HCT116 (cell line): ENCODE measurements around the gene SBNO2. TPM values are rescaled to one million over a fixed set of nuclear protein-coding genes. Genes with fewer than 3 reads are reported as not detected.

Experiments
- ATAC-seq: fragments of 200-7000 bp; cut with Tn5 transposase; 2 replicates; pipeline ENCODE4 v1.9.1; 2020; ENCODE audit warnings: mild to moderate bottlenecking, moderate library complexity
- BruUV-seq: library from RNA; stranded (reverse); fragments of 400-500 nt; replicated peaks from 2 replicates; lab custom pipeline; 2021; lab: Mats Ljungman, UMichigan
- CTCF ChIA-PET: fragments of 300-600 bp; sonication (Branson Sonifier 250); formaldehyde crosslinking; loops from one replicate; lab custom pipeline; 2021; ENCODE audit warnings: antibody characterized with exemption; lab: Charles Lee
- POLR2A ChIA-PET: fragments of 300-600, 350-600 bp; sonication (Branson Sonifier 250); formaldehyde crosslinking; loops from one replicate; lab custom pipeline; 2021; ENCODE audit warnings: antibody characterized with exemption; lab: Charles Lee
- RAD21 ChIA-PET, 2 experiments: fragments of 300-600 bp; sonication (Branson Sonifier 250); formaldehyde crosslinking; loops; one replicate each; lab custom pipeline; 2023; ENCODE audit warnings: low total read pairs in 2 of 2; ENCODE audit not compliant: uncharacterized antibody in 2 of 2, unreplicated experiment in 2 of 2, low non-redundant PET in 1 of 2; lab: Charles Lee
- DNase-seq: peaks from one replicate; pipeline ENCODE4 v3.0.0-alpha.2; 2010; ENCODE audit warnings: low read depth, low spot score
- H2AFZ ChIP-seq: fragments of 200-600 bp; shearing (Covaris generic), sonication (generic); 2 replicates; pipeline ENCODE4 v1.6.1; 2017; ENCODE audit warnings: low read depth, mixed run types, mixed read lengths, antibody characterized with exemption, low read length; ENCODE audit not compliant: poor library complexity, severe bottlenecking
- H3K27ac ChIP-seq: 2 replicates; pipeline ENCODE4 v1.5.1; 2012; ENCODE audit warnings: low read depth, low read length
- H3K27me3 ChIP-seq: fragments of 200-600 bp; sonication (generic); 2 replicates; pipeline ENCODE4 v1.6.1; 2016; ENCODE audit warnings: mixed run types, low read length, mixed read lengths; ENCODE audit not compliant: insufficient read depth
- H3K36me3 ChIP-seq, 2 experiments: fragments of 200-500 bp in 1 of 2; fragments of 200-600 bp in 1 of 2; sonication (Bioruptor generic) in 1 of 2; sonication (generic) in 1 of 2; 2 replicates each; pipeline versions ENCODE4 v1.5.1 to v1.6.1; 2014 to 2016; ENCODE audit warnings: low read length in 2 of 2, inconsistent platforms in 1 of 2, mixed read lengths in 1 of 2, mixed run types in 1 of 2; ENCODE audit not compliant: insufficient read depth in 2 of 2, control insufficient read depth in 1 of 2
- H3K4me1 ChIP-seq, 2 experiments: fragments of 200-600 bp in 1 of 2; sonication (generic) in 1 of 2; 2 replicates each; pipeline versions ENCODE4 v1.5.1 to v1.6.1; 2012 to 2017; ENCODE audit warnings: low read length in 2 of 2, inconsistent platforms in 1 of 2, mild to moderate bottlenecking in 1 of 2, mixed read lengths in 1 of 2, mixed run types in 1 of 2, moderate library complexity in 1 of 2; ENCODE audit not compliant: insufficient read depth in 2 of 2, control insufficient read depth in 1 of 2
- H3K4me2 ChIP-seq: fragments of 200-600 bp; sonication (generic); 2 replicates; pipeline ENCODE4 v1.6.1; 2017; ENCODE audit warnings: mixed run types, low read length, mixed read lengths
- H3K4me3 ChIP-seq, 2 experiments: fragments of 200-600 bp in 1 of 2; sonication (generic) in 1 of 2; replicated peaks in 1 of 2; 2 replicates each; pipeline ENCODE4 v1.5.1; 2011 to 2016; ENCODE audit warnings: low read length in 2 of 2, control low read depth in 1 of 2, low read depth in 1 of 2, mild to moderate bottlenecking in 1 of 2, mixed read lengths in 1 of 2, mixed run types in 1 of 2
- H3K79me2 ChIP-seq: fragments of 200-600 bp; sonication (generic); 2 replicates; pipeline ENCODE4 v1.6.1; 2017; ENCODE audit warnings: mild to moderate bottlenecking, mixed run types, low read length, moderate library complexity, mixed read lengths; ENCODE audit not compliant: insufficient read depth
- H3K9ac ChIP-seq: fragments of 200-600 bp; sonication (generic); 2 replicates; pipeline ENCODE4 v1.6.1; 2016; ENCODE audit warnings: low read length, mixed read lengths
- H3K9me2 ChIP-seq: fragments of 200-600 bp; sonication (generic), shearing (Covaris generic); 2 replicates; pipeline ENCODE4 v1.6.1; 2017; ENCODE audit warnings: mixed run types, mild to moderate bottlenecking, moderate library complexity; ENCODE audit not compliant: insufficient read depth
- H3K9me3 ChIP-seq, 2 experiments: fragments of 200-500 bp in 1 of 2; fragments of 200-600 bp in 1 of 2; sonication (Bioruptor generic) in 1 of 2; sonication (generic) in 1 of 2; 2 replicates each; pipeline ENCODE4 v1.6.1; 2014 to 2017; ENCODE audit warnings: low read length in 2 of 2, mixed read lengths in 2 of 2, inconsistent platforms in 1 of 2, low read depth in 1 of 2, mild to moderate bottlenecking in 1 of 2, mixed run types in 1 of 2, moderate library complexity in 1 of 2; ENCODE audit not compliant: control insufficient read depth in 1 of 2, insufficient read depth in 1 of 2
- H4K20me1 ChIP-seq: fragments of 200-600 bp; sonication (generic), shearing (Covaris generic); 2 replicates; pipeline ENCODE4 v1.6.1; 2017; ENCODE audit warnings: mixed run types, mild to moderate bottlenecking, moderate library complexity; ENCODE audit not compliant: insufficient read depth
- CBX3 ChIP-seq: IDR thresholded peaks from 2 replicates; pipeline ENCODE4 v1.6.1; 2012; ENCODE audit warnings: low read depth
- ELF1 ChIP-seq: IDR thresholded peaks from 2 replicates; pipeline ENCODE4 v1.6.1; 2012; ENCODE audit warnings: low read depth, borderline replicate concordance
- FOSL1 ChIP-seq: IDR thresholded peaks from 2 replicates; pipeline ENCODE4 v1.6.1; 2012; ENCODE audit warnings: low read depth
- POLR2AphosphoS5 ChIP-seq: IDR thresholded peaks from 2 replicates; pipeline ENCODE4 v1.6.1; 2011; ENCODE audit warnings: mild to moderate bottlenecking, low read depth, low read length, moderate library complexity
- intact Hi-C: fragments of 100-400 bp; cut with micrococcal nuclease; formaldehyde crosslinking; loops from 2 replicates; pipeline ENCODE4 v1.10.0; 2022
- total RNA-seq: library from RNA; stranded (reverse); gene quantifications from one replicate; pipeline ENCODE4 v1.2.1, GENCODE V29; 2021; ENCODE audit not compliant: unreplicated experiment
- TF ChIP-seq, protein P1 (sequence below): IDR thresholded peaks from 2 replicates; pipeline ENCODE4 v1.6.1; 2012

SBNO2 gene
- total RNA-seq, 1 experiment from 2014 or later = 66.4 TPM

DNA sequence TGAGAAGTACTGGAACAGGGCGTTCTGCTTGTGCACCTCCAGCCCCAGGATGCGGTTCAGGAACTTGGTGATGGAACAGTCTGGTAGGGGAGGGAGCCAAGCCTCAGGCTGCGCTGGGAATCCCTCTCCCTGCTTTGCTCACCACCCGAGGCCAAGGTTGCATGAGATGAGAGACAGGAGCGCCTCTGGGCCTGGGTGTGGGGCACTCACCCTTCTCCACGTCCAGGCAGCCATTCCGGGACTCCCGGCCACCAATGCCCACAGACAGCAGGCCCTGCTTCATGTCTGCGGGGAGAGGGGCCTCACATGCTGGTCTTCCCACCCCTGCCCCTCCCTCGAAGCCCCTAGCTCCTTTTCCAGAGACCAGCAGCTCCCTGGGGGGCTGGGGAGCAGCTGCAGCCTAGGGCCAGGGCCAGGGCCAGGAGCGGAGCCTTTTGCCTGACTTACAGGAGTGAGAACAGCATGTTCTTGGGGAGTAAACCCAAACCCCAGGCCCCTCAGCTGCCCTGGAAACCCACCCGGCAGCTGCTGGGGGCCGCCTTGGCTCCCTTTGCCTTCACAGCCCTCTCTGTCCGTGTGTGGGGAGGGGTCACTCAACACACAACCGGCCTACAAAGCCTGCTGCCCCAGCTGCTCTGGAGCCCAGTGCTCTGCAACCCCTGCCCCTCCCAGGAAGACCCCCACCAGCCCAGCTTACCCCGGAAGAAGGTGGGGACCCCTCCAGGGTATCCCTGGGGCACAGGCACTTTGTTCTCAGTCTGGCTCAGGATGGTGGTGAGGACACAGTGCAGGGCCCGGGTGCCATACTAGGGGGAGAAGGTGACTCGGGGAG lies 63.0 kb downstream of the SBNO2 start:
- TF ChIP-seq, protein P1, sequence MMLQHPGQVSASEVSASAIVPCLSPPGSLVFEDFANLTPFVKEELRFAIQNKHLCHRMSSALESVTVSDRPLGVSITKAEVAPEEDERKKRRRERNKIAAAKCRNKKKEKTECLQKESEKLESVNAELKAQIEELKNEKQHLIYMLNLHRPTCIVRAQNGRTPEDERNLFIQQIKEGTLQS = no peak
- TF ChIP-seq ELF1 (no peak), CBX3 (no peak), FOSL1 (no peak)
- Histone ChIP-seq H3K9ac (no peak overlapping the region), H3K4me2 (no peak overlapping the region), H3K79me2 (peaks cover 9% of the 10 kb centered on the region; the same call in 1 of the 2 replicates), H3K9me3 (no peaks in the 10 kb centered on the region), H3K9me2 (no peaks in the 10 kb centered on the region), H3K4me1 (peaks cover 16 to 42% of the 10 kb centered on the region in 2 experiments), H2AFZ (no peak overlapping the region), H3K36me3 (peaks cover 4 to 22% of the 10 kb centered on the region in 2 experiments; a peak in 3 of 4 replicates), H3K4me3 (no peak overlapping the region), H3K27ac (peak overlapping the region; percentile 38; the same call in 1 of the 2 replicates), H4K20me1 (no peaks in the 10 kb centered on the region), H3K27me3 (no peaks in the 10 kb centered on the region)
- RAD21 ChIA-PET = no interaction called here
- no peak for DNase-seq
- CTCF ChIA-PET = interaction anchor here (0.8 kb wide), 1 partner anchor 83 kb away, joined by 4 read pairs; no protein-coding TSS in a partner anchor
- no TSS peak for BruUV-seq
- ATAC-seq = no peak
- intact Hi-C loops = loop anchor here (5.0 kb wide), 1 partner anchor 81 kb away; no protein-coding TSS in a partner anchor
- POLR2A ChIA-PET = interaction anchor here (1.1 kb wide), 1 partner anchor 158 kb away, joined by 3 read pairs; the partner anchor contains the start of gene CIRBP

DNA sequence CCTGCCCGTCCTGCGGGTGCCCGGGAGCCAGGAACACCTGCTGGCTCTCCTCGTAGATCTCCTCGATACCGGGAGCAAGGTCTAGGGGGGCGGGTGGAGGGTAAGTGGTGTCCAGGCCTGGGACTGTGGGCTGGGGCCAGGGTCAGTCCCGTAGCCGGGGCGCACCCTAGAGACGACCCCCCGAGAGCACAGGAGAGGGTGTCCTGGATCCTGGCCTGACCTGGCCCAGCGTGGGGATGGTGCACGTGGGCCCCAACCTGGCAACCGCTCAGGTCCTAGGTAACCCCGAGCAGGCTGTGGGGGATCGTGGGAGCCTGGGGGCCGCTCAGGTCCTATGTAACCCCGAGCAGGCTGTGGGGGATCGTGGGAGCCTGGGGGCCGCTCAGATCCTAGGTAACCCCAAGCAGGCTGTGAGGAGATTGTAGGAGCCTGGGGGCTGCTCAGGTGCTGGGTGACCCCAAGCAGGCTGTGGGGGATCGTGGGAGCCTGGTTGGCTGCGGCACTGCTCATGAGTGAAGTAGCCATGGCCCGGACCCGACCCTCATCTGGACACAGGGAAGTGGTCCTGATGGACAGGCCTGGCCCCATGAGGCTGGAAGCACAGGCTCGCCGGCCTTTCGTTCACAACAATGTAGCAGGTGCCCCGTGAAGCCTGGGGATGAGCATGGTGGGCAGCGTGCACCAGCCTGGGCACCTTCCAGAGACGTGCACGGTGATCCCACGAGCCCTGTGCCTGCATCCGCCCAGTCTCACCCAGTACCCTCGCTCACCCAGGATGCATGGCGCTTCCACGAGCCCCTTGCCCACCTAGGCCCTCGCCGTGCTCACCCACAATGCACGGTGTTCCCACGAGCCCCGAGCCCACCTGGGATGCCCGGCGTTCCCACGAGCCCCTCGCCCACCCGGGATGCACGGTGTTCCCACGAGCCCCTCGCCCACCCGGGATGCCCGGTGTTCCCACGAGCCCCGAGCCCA lies 64.1 kb downstream of the SBNO2 start:
- H3K27me3 ChIP-seq = no peaks in the 10 kb centered on the region
- no peak for ATAC-seq
- no peak overlapping the region for H3K9ac ChIP-seq
- no TSS peak for BruUV-seq
- no peaks in the 10 kb centered on the region for H3K9me2 ChIP-seq
- H3K4me2 ChIP-seq = no peak overlapping the region
- TF ChIP-seq POLR2AphosphoS5 (0 out of 2 replicates have a peak, but pooled peaks have one; percentile 12), FOSL1 (no peak)
- ChIA-PET RAD21 (no interaction called here), CTCF (no interaction called here), POLR2A (no interaction called here)
- no peak overlapping the region; the same call in 1 of the 2 replicates for H3K27ac ChIP-seq
- DNase-seq = no peak
- H3K79me2 ChIP-seq = peaks cover 20% of the 10 kb centered on the region
- H3K9me3 ChIP-seq = no peaks in the 10 kb centered on the region
- no peak overlapping the region for H2AFZ ChIP-seq
- H3K4me1 ChIP-seq = peaks cover 18 to 53% of the 10 kb centered on the region in 2 experiments
- no peaks in the 10 kb centered on the region for H4K20me1 ChIP-seq
- H3K36me3 ChIP-seq = peaks cover 4 to 23% of the 10 kb centered on the region in 2 experiments; a peak in 3 of 4 replicates
- intact Hi-C loops = loop anchor here (5.0 kb wide), 1 partner anchor 82 kb away; no protein-coding TSS in a partner anchor
- H3K4me3 ChIP-seq = no peak overlapping the region
